Activated CD8-positive, alpha-beta T cell treated with anti-CD3 and anti-CD28 coated beads, Interleukin-2, amount 10 ng/mL, durations not matched to agents 7 days and 5 days (primary cell): ENCODE results near the gene DUSP6. TPM values are rescaled to one million over a fixed set of nuclear protein-coding genes. Genes with fewer than 3 reads are reported as not detected.

ENCODE experiments used
- ATAC-seq: fragments of 150-1000 bp; cut with Tn5 transposase; one replicate; pipeline ENCODE4 v1.10.0; 2021; ENCODE audit warnings: moderate library complexity
- CTCF ChIA-PET: fragments of 350-600 bp; sonication (Branson Sonifier 250); formaldehyde crosslinking; loops from one replicate; lab custom pipeline; 2021; ENCODE audit warnings: antibody characterized with exemption; lab: Charles Lee
- POLR2A ChIA-PET: fragments of 350-600 bp; sonication (Branson Sonifier 250); formaldehyde crosslinking; loops from one replicate; lab custom pipeline; 2021; ENCODE audit warnings: antibody characterized with exemption; lab: Charles Lee
- DNase-seq: peaks from one replicate; pipeline ENCODE4 v3.0.0-alpha.2; 2020
- H3K27ac Mint-ChIP-seq: one replicate; pipeline ENCODE4 v1.8.0; 2021; ENCODE audit warnings: mild to moderate bottlenecking, mixed read lengths
- H3K27me3 Mint-ChIP-seq: one replicate; pipeline ENCODE4 v1.8.0; 2021; ENCODE audit warnings: low read depth, mixed read lengths
- H3K36me3 Mint-ChIP-seq: one replicate; pipeline ENCODE4 v1.8.0; 2021; ENCODE audit warnings: low read depth, mixed read lengths
- H3K4me1 Mint-ChIP-seq: one replicate; pipeline ENCODE4 v1.8.0; 2021; ENCODE audit warnings: low read depth, mixed read lengths
- H3K4me3 Mint-ChIP-seq: one replicate; pipeline ENCODE4 v1.8.0; 2021; ENCODE audit warnings: mild to moderate bottlenecking, mixed read lengths
- H3K9me3 Mint-ChIP-seq: one replicate; pipeline ENCODE4 v1.8.0; 2022; ENCODE audit warnings: mixed read lengths; ENCODE audit not compliant: insufficient read depth
- total RNA-seq, 2 experiments: library from RNA; stranded (reverse); gene quantifications; one replicate each; pipeline ENCODE4 v1.2.3, GENCODE V29; 2021

Gene DUSP6, protein sequence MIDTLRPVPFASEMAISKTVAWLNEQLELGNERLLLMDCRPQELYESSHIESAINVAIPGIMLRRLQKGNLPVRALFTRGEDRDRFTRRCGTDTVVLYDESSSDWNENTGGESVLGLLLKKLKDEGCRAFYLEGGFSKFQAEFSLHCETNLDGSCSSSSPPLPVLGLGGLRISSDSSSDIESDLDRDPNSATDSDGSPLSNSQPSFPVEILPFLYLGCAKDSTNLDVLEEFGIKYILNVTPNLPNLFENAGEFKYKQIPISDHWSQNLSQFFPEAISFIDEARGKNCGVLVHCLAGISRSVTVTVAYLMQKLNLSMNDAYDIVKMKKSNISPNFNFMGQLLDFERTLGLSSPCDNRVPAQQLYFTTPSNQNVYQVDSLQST
- 100 to 1,000 TPM; 116 to 119 TPM for total RNA-seq

DNA sequence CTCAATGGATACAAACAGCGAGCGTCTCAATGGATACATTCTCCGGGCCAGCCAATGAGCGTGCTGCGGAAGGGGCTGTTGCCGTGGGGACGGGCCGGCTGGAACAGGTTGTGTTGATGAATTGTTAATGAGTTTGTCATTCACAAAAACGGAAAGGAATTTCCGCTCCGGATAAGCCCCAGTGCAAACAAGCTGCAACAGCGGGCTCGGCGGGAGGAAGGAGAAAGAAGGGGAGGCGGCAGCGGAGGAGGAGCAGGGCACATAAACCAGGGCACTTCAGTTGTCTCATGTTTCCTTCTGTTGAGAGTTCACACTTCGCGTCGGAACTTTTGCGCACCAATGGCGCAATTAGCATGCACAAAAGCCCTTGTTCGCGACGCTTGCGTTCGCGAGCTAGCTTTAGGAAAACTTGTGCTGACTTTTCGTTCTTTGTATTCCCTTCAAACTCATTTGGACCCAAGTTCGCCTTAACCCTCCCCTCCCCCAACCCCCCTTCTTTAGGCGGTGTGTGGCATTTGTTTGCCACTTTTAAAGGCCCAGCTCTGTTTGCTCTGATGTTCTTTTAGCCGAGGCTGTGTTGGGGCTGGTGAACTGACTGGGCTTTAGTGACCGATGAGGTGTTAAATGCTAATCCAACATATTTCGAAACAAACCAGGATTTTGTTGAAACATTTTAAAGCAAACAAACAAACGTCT, at the start of gene DUSP6:
TSS of gene DUSP6 (minus strand) at position 10 of the 696 bp plus-strand sequence. CDS start 462 bp downstream, outside the sequence.
- ATAC-seq (peak; percentile 79), DNase-seq (peak; percentile 97)
- H3K4me1 Mint-ChIP-seq: peaks cover 44% of the 10 kb centered on the region
- POLR2A ChIA-PET: interaction anchor here (0.7 to 5.0 kb wide), 45 partner anchors 10 to 528 kb away, joined by 3 to 83 read pairs (median 5); partner anchors contain the start of genes ATP2B1, GALNT4 and POC1B
- peak within 1 kb of the TSS; percentile 94 for H3K27ac Mint-ChIP-seq
- no peaks in the 10 kb centered on the region for H3K27me3 Mint-ChIP-seq
- H3K36me3 Mint-ChIP-seq: peaks cover 48% of the 10 kb centered on the region
- H3K9me3 Mint-ChIP-seq: no peaks in the 10 kb centered on the region
- CTCF ChIA-PET: interaction anchor here (0.8 to 5.7 kb wide), 18 partner anchors 44 to 334 kb away, joined by 3 to 53 read pairs (median 4); no protein-coding TSS in a partner anchor
- peak within 1 kb of the TSS; percentile 98 for H3K4me3 Mint-ChIP-seq

DNA sequence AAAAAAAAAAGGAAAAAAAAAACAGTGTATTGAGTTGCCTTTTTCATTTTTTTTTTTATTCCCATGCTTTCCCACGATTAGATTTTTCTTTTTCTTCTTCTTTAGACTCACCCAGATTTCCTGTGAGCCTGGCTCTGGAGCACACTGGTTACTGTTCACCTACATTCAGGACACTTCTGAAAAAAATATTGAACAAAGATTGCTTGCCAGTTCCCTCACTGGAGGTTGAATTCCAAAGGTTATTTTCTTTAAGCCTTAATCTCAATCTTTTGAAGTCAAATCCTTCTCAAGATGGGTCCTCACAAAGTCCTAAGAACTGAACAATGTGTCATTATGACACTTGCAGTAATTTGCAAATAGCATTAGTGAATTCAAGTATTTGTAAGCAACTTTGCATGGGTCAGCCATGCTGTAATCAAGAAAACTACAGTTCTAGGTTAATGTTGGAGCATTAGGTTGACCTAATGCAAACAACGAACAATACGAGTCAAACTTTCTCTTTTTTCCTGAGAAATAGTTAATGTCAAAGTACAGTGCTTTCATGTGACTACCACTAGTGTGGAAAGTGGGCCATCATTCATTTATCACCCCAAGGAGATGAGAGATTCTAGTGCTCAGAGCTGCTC, 49.2 kb upstream of the DUSP6 start:
- Mint-ChIP-seq H3K27me3 (no peaks in the 10 kb centered on the region), H3K27ac (no peak overlapping the region), H3K36me3 (peaks cover 36% of the 10 kb centered on the region), H3K4me1 (peaks cover 20% of the 10 kb centered on the region), H3K9me3 (no peaks in the 10 kb centered on the region), H3K4me3 (no peak overlapping the region)
- ChIA-PET CTCF (no interaction called here), POLR2A (interaction anchor here (0.7 kb wide), 1 partner anchor 47 kb away, joined by 3 read pairs; no protein-coding TSS in a partner anchor)
- DNase-seq: no peak
- ATAC-seq: no peak

DNA sequence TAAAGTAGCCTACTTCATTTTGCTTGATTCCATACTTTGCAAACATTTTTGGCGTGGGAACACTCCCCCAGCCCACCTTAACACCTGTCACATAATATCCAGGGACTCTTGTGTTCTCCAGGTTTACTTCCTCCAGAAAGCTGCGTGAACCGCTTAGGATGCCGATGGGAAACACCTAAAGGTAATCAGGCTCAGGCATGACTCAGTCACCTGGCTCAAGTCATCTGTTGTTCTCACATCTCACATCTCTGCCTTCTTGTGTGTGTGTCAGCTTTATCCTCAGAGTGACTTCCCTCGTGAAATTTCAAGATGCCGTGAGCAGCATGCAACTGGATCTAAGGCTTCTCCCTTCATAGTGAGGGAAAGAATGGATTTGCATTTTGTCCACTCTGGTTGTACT, 48.1 kb upstream of the DUSP6 start:
- no peak for ATAC-seq
- no peak overlapping the region for H3K4me3 Mint-ChIP-seq
- no peaks in the 10 kb centered on the region for H3K9me3 Mint-ChIP-seq
- no peak overlapping the region for H3K27ac Mint-ChIP-seq
- no peak for DNase-seq
- peaks cover 20% of the 10 kb centered on the region for H3K4me1 Mint-ChIP-seq
- ChIA-PET CTCF (interaction anchor here (1.5 kb wide), 1 partner anchor 29 kb away, joined by 4 read pairs; no protein-coding TSS in a partner anchor), POLR2A (interaction anchor here (1.2 kb wide), 1 partner anchor 46 kb away, joined by 3 read pairs; no protein-coding TSS in a partner anchor)
- no peaks in the 10 kb centered on the region for H3K27me3 Mint-ChIP-seq
- peaks cover 39% of the 10 kb centered on the region for H3K36me3 Mint-ChIP-seq

DNA sequence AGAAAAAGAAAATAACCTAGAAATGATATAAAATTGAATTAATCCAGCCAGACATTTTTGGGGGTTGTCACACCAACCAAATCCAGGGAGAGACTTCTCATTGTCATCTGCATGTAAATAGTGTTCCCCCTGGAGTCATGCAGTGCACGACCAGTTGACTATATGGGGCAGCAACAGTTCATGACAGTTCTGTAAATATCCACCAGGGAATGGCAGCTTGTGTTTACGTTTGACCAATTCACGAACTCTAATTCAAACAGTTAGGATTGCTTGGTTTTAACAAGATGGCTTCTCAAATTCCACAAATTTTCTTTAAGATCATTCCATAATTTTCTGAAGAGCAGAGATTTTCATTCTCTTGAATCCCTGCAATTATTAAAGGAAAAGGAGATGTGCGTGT, 43.4 kb upstream of the DUSP6 start:
- no peaks in the 10 kb centered on the region for H3K9me3 Mint-ChIP-seq

DNA sequence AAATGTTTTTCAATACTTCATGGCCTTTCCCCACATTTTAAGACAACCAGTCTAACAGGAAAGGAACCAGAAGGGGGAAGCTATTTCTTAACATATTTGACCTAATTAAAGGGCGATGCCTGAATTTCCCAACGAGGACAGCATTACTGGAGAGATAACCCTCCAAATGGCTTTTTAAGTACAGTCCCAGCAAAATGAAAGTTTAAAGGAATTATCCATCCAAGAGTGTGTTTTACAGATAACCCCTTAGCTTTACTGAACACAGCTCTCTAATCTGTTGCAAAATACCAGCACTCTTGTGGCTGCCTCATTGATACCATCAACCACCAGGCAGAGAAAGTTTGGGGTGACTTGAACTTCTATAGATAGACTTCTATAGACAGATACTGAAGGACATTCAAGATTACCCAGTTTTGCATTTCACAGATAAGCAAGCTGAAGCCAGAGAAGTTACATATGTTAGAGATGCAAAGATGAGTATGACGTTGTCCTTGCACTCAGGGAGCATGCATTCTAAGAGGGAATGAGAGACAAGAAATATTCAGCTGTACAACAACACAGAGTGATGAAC, 41.3 kb upstream of the DUSP6 start:
- Mint-ChIP-seq H3K9me3 (no peaks in the 10 kb centered on the region), H3K27me3 (no peaks in the 10 kb centered on the region), H3K36me3 (peaks cover 9% of the 10 kb centered on the region), H3K4me3 (no peak overlapping the region), H3K27ac (no peak overlapping the region), H3K4me1 (peaks cover 30% of the 10 kb centered on the region)
- CTCF ChIA-PET: no interaction called here
- DNase-seq (no peak), ATAC-seq (no peak)
- POLR2A ChIA-PET: interaction anchor here (0.6 to 2.2 kb wide), 2 partner anchors 35 to 40 kb away, joined by 3 to 5 read pairs; no protein-coding TSS in a partner anchor

More for the DNA sequence above, 43.4 kb upstream of the DUSP6 start:
- Mint-ChIP-seq H3K27ac (no peak overlapping the region), H3K4me1 (peaks cover 28% of the 10 kb centered on the region), H3K4me3 (no peak overlapping the region), H3K36me3 (peaks cover 21% of the 10 kb centered on the region), H3K27me3 (no peaks in the 10 kb centered on the region)
- no peak for DNase-seq
- ChIA-PET POLR2A (no interaction called here), CTCF (interaction anchor here (1.6 kb wide), 1 partner anchor 41 kb away, joined by 3 read pairs; no protein-coding TSS in a partner anchor)
- ATAC-seq: no peak

DNA sequence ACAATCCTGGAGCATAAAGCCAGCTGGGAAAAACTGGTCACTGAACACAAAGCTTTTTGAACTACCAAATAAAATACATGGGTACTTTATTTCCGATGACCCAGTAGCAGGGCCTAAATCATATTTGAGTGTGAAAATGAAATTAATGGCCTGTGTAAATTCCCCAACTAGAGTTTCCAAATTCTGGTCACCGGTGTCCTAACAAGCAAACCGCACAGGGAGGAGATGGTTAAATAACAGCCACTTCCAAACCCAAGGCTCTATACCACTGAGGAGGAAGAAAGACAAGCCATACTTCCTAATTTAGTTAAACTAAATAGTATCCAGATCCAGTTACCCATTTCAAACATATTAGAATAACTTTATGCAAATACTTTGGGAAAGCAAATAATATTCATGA, 40.1 kb upstream of the DUSP6 start:
- H3K4me1 Mint-ChIP-seq: peaks cover 19% of the 10 kb centered on the region
- CTCF ChIA-PET: interaction anchor here (0.6 kb wide), 1 partner anchor 525 kb away, joined by 3 read pairs; no protein-coding TSS in a partner anchor
- ATAC-seq (no peak), DNase-seq (no peak)
- no peak overlapping the region for H3K27ac Mint-ChIP-seq
- H3K4me3 Mint-ChIP-seq: no peak overlapping the region
- no peaks in the 10 kb centered on the region for H3K27me3 Mint-ChIP-seq
- H3K9me3 Mint-ChIP-seq: no peaks in the 10 kb centered on the region
- POLR2A ChIA-PET: no interaction called here
- H3K36me3 Mint-ChIP-seq: peaks cover 7% of the 10 kb centered on the region

DNA sequence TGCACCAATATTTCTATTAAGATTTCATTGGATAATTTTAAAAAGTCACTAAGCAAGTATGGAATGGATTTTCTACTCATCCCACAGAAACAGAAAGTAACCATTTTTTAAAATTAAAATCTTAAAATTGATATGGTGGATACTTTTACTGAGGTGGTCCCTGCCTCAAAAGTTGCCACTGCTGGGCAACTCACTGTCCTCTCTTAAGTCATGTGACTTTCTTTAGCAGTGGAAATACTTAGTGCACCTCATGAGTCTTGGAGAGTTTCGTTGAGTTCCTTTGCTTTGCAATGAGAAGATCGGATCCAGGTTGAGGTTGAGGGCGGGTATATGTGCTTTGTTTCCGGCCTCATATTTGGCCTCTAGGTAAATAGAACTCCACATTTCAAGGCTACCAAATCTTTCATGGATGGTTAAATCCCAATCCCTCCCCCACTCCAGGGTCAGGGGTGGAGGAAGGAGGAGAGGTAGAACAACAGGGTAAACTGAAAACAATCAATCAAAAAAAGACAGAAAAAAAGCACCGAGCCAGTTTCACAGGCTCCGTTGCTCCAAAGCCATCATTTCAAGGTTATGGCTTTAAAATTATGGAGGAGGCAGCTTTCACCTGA, 39.5 kb upstream of the DUSP6 start:
- peaks cover 7% of the 10 kb centered on the region for H3K36me3 Mint-ChIP-seq
- H3K4me1 Mint-ChIP-seq: peaks cover 17% of the 10 kb centered on the region
- ATAC-seq (no peak), DNase-seq (no peak)
- POLR2A ChIA-PET: no interaction called here
- CTCF ChIA-PET: no interaction called here
- H3K27me3 Mint-ChIP-seq: no peaks in the 10 kb centered on the region
- no peak overlapping the region for H3K4me3 Mint-ChIP-seq
- no peaks in the 10 kb centered on the region for H3K9me3 Mint-ChIP-seq
- H3K27ac Mint-ChIP-seq: no peak overlapping the region

DNA sequence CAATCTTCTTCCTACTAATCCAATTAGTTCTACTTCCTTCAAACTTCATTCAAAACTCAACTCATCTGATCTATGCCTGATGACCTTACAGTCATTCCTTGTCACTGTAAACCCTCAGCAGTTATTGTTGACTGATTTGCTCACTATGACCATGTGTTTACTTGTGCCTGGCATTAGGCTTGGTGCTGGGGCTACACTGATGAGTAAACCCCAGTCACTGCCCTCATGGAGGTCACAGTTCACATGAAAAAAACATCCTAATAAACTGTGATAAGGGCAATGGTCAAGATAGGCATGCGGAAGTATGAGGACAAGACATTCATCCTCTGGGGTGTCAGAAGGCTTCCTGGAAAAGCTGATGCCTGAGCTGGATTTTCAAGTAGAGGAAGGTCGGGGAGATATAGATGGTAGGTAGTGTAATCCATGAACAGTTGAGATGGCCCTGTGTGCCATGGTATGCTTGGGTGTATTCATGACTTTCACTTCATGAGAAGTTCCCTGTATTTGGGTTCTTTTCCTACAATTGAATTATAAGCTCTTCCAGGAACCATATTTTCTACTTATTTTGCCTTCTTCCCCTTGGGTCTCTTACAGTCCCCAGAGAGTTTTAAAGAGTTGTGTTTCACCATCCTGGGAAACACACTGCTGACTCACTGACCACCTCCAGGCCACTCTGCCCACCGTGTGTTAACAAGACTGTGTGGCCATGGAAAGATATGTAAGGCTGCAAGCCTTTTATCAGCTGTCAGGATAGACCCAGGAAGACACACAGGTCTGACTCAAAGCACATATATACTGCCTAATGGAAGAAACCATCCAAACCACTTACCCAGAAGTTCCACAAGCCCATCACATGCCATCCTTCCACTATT, 38.7 kb upstream of the DUSP6 start:
- DNase-seq (no peak), ATAC-seq (no peak)
- no peaks in the 10 kb centered on the region for H3K9me3 Mint-ChIP-seq
- H3K4me3 Mint-ChIP-seq: no peak overlapping the region
- H3K27ac Mint-ChIP-seq: no peak overlapping the region
- H3K27me3 Mint-ChIP-seq: no peaks in the 10 kb centered on the region
- peaks cover 2% of the 10 kb centered on the region for H3K36me3 Mint-ChIP-seq
- peaks cover 17% of the 10 kb centered on the region for H3K4me1 Mint-ChIP-seq
- ChIA-PET CTCF (no interaction called here), POLR2A (no interaction called here)

DNA sequence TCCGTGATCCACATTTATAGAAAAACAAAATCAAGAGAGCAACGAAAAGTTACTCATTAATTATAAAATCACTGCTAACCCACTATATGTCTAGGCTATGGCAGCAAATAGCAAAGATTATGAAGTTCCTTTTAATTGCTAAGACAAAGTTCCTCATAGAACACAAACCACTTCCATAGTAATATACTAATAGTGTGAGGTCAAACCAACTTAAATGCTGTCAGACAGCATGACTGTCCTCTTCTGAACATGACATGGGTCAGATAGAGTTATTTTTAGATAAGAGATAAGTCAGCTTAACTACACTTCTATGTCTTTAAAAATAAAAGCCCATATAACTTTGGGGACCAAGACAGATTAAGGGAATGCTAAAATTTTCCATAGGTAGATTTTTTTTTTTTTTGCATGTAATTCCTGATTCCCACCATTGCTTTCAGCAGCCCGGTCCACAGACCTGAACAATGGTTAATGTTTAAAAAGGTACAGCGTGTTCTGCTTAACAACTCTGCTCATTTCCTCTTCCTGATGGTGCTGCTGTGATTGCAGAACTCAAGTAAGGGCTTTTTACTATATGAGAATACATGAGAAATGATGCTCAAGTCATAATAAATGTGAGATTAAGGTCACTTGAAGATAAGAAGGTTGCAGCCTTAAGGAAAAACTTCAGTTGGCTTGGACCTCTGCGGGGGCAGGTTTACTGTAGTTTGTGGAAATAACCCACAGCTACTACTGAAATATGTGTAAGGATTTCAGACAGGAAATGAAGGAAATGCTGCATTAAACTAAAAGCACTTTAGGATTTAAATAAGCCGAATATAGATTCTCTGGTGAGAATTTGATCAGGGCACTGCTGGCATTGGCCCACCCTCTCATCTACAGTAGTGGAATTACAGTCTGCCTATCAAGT, 37.7 kb upstream of the DUSP6 start:
- no peak for ATAC-seq
- ChIA-PET CTCF (no interaction called here), POLR2A (no interaction called here)
- H3K36me3 Mint-ChIP-seq: no peaks in the 10 kb centered on the region
- DNase-seq: no peak
- H3K27ac Mint-ChIP-seq: no peak overlapping the region
- H3K9me3 Mint-ChIP-seq: no peaks in the 10 kb centered on the region
- H3K27me3 Mint-ChIP-seq: no peaks in the 10 kb centered on the region
- no peak overlapping the region for H3K4me3 Mint-ChIP-seq
- H3K4me1 Mint-ChIP-seq: peaks cover 18% of the 10 kb centered on the region

DNA sequence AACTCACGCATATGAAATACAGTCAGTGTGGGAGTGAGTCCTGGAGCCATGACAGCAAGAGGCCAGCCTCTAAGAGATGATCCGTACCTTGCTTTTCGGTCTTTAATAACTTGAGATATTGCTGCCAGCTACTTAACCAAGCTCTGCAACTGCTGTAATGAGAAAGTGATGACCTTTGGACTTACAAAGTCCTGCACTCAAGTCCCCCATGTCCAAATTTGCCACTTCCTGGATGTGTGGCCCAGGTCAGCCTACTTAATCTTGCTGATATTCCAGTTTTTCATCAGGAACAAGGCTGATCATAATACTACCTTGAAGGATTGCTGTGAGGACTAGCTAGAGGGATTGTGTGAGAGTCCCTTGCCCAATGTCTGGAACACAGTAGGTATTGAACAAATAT, 33.8 kb upstream of the DUSP6 start:
- CTCF ChIA-PET: no interaction called here
- ATAC-seq: no peak

More for the DNA sequence above, 33.8 kb upstream of the DUSP6 start:
- H3K36me3 Mint-ChIP-seq: no peaks in the 10 kb centered on the region
- POLR2A ChIA-PET: no interaction called here
- no peaks in the 10 kb centered on the region for H3K27me3 Mint-ChIP-seq
- no peaks in the 10 kb centered on the region for H3K9me3 Mint-ChIP-seq
- H3K27ac Mint-ChIP-seq: no peak overlapping the region
- no peak overlapping the region for H3K4me3 Mint-ChIP-seq
- DNase-seq: no peak
- H3K4me1 Mint-ChIP-seq: peaks cover 30% of the 10 kb centered on the region
